GM19452 (cell line): ENCODE results near the gene ITPKC.
"Not testable (repeated sequence)": the region's sequence is repeated elsewhere in the genome, so short reads cannot be mapped to it uniquely, and the experiment has no call there.

ENCODE experiments used
- ATAC-seq: cut with Tn5 transposase; IDR thresholded peaks from one replicate; pipeline ENCODE4 v1.9.1; 2021; ENCODE audit not compliant: unreplicated experiment

The ITPKC gene

GRCh38 chr19:40714441-40715299 is 2.2 kb upstream of the ITPKC start:
- peak; percentile 61 for ATAC-seq

- ATAC-seq: no peak
Observed at GRCh38 chr19:40716031-40716481, 856 bp upstream of the ITPKC start.

- ATAC-seq: no peak
Observed at GRCh38 chr19:40717325-40717879, 490 bp downstream of the ITPKC start.

GRCh38 chr19:40717880-40718773 is 1.2 kb downstream of the ITPKC start:
- no peak for ATAC-seq

- no peak for ATAC-seq
Observed at GRCh38 chr19:40718774-40719391, 2.0 kb downstream of the ITPKC start.

- ATAC-seq: no peak
Observed at GRCh38 chr19:40719414-40719894, 2.5 kb downstream of the ITPKC start.

GRCh38 chr19:40721140-40721486 is 4.2 kb downstream of the ITPKC start:
- ATAC-seq: no peak

GRCh38 chr19:40721936-40722661 is 5.2 kb downstream of the ITPKC start:
- ATAC-seq: no peak

GRCh38 chr19:40723661-40724254 is 6.8 kb downstream of the ITPKC start:
- no peak for ATAC-seq

- ATAC-seq: no peak
Observed at GRCh38 chr19:40724315-40724714, 7.4 kb downstream of the ITPKC start.

GRCh38 chr19:40724855-40725254 is 7.9 kb downstream of the ITPKC start:
- ATAC-seq: no peak

- ATAC-seq: no peak
Observed at GRCh38 chr19:40726279-40726678, 9.4 kb downstream of the ITPKC start.

GRCh38 chr19:40730065-40730464 is 13.2 kb downstream of the ITPKC start:
- not testable (repeated sequence) for ATAC-seq

- ATAC-seq: not testable (repeated sequence)
Observed at GRCh38 chr19:40732304-40732703, 15.4 kb downstream of the ITPKC start.

- ATAC-seq: no peak
Observed at GRCh38 chr19:40733149-40733548, 16.2 kb downstream of the ITPKC start.

GRCh38 chr19:40735013-40735771 is 18.3 kb downstream of the ITPKC start:
- no peak for ATAC-seq

- ATAC-seq: no peak
Observed at GRCh38 chr19:40736661-40737060, 19.7 kb downstream of the ITPKC start.

- no peak for ATAC-seq
Observed at GRCh38 chr19:40737102-40737644, 20.3 kb downstream of the ITPKC start.
